Heart right ventricle (tissue), 16 donors: ENCODE measurements around the gene SOX21. TPM values are rescaled to one million over a fixed set of nuclear protein-coding genes. Genes with fewer than 3 reads are reported as not detected.

Experiments used
- ATAC-seq, 8 donors: fragments of 200-7000 bp; cut with Tn5 transposase; one replicate each; pipeline ENCODE4 v1.9.1; 2020; ENCODE audit warnings: mild to moderate bottlenecking in 8 of 8, moderate library complexity in 8 of 8, moderate number of reproducible peaks in 1 of 8
- DNase-seq, 2 donors: peaks; one replicate each; pipeline ENCODE4 v3.0.0-alpha.2; 2020
- H3K27ac ChIP-seq, 10 donors: fragments of 200-600 bp; sonication (generic) in 2 of 10; one replicate each; pipeline versions ENCODE4 v1.5.0 to v1.8.0; 2020 to 2022; ENCODE audit warnings: mild to moderate bottlenecking in 3 of 10
- H3K27me3 ChIP-seq, 7 donors: fragments of 200-600 bp; one replicate each; pipeline ENCODE4 v1.8.0; 2021 to 2022; ENCODE audit warnings: mild to moderate bottlenecking in 2 of 7
- H3K36me3 ChIP-seq, 9 donors: fragments of 200-600 bp; sonication (generic) in 1 of 9; one replicate each; pipeline versions ENCODE4 v1.5.0 to v1.8.0; 2020 to 2022; ENCODE audit warnings: mild to moderate bottlenecking in 2 of 9
- H3K4me1 ChIP-seq, 9 donors: fragments of 200-600 bp; sonication (generic) in 1 of 9; one replicate each; pipeline versions ENCODE4 v1.5.0 to v1.8.0; 2020 to 2022; ENCODE audit warnings: mild to moderate bottlenecking in 4 of 9
- H3K4me3 ChIP-seq, 10 donors: fragments of 200-600 bp; sonication (generic) in 2 of 10; one replicate each; pipeline versions ENCODE4 v1.5.0 to v1.8.0; 2020 to 2022; ENCODE audit warnings: mild to moderate bottlenecking in 7 of 10, moderate library complexity in 2 of 10
- H3K9me3 ChIP-seq, 11 donors: fragments of 200-600 bp in 10 of 11; sonication (generic) in 2 of 11; one replicate each; pipeline versions ENCODE4 v1.5.0 to v1.8.0; 2013 to 2022; ENCODE audit warnings: mild to moderate bottlenecking in 2 of 11, control low read depth in 1 of 11, moderate library complexity in 1 of 11
- CTCF ChIP-seq, 9 donors: fragments of 200-600 bp; sonication (generic) in 2 of 9; IDR thresholded peaks; one replicate each; pipeline versions ENCODE4 v1.5.0 to v1.8.0; 2021 to 2022; ENCODE audit warnings: antibody characterized with exemption in 9 of 9, mild to moderate bottlenecking in 5 of 9, moderate library complexity in 1 of 9
- WGBS, 2 donors: extraction: QIAGEN DNeasy Blood & Tissue Kit; methylation state at CpG; one replicate each; pipeline ENCODE4 v1.1.7; 2013; ENCODE audit warnings: inconsistent platforms in 1 of 2; 5-methylcytosine and 5-hydroxymethylcytosine counted together
- intact Hi-C, 10 donors: fragments of 100-400 bp; cut with DNase I; formaldehyde crosslinking; loops; one replicate each; pipeline versions ENCODE4 v1.11.1 to v1.14.2; 2022
- polyA plus RNA-seq, 2 donors: library from polyadenylated mRNA; stranded (reverse); fragments of 200-250 nt; gene quantifications; one replicate each; pipeline ENCODE4 v1.2.3, GENCODE V29; 2013
- total RNA-seq, 10 donors: library from RNA; stranded (reverse); fragmentation: NEBNext Ultra II Directional in 3 of 10; extraction: Animal tissue kit (Norgen Biotek cat#: 25700) in 3 of 10; gene quantifications; one replicate each; pipeline versions ENCODE4 v1.2.1 to v1.2.4, GENCODE V29; 2021 to 2023
- donor health status: Arrhythmogenic right ventricular cardiomyopathy.
- donor health status: ischemic (EF 13 %, LVEDD 7.1; RV severe dilation, severe dysfunction).
- donor health status: healthy with polysubstance abuse.
- donor health status: DM: no; HTN: yes; CAD: no.
- donor health status: DM: no; HTN: no; CAD: no.
- donor health status: ischemic (EF 25% LVEDD 6.9; RV normal size, moderate dysfunction).
- donor health status: ischemic (EF 25% LVEDD 5.7; RV mildly dilated, moderate dysfunction).
- donor health status: healthy.
- donor health status: DM: yes; HTN: yes; CAD: no.
- donor health status: Ischemic cardiomyopathy.
- donor health status: ischemic (EF 35%, LVEDD 5.7; RV mildly dilated, moderate dysfunction).
- donor health status: nonischemic (EF 11% LVEDD 7.7; RV severe dilation, severe dysfunction).
- donor health status: DM: yes; HTN: yes; CAD: no.
- donor health status: PGD.
- donor health status: ischemic (EF 29% LVEDD 5.4; RV normal size, mild dysfunction).
- donor health status: nonischemic (EF 23%, LVEDD 6.1; RV moderate dilation, normal function).

SOX21 gene
- total and polyA plus RNA-seq, 12 donors, result not detected

GRCh38 chr13:94708031-94708859 is 4.1 kb downstream of the SOX21 start:
- peaks cover 2 to 42% (median 31%) of the 10 kb centered on the region in 9 donors for H3K4me1 ChIP-seq

GRCh38 chr13:94707400-94708021 is 4.8 kb downstream of the SOX21 start:
- Histone ChIP-seq H3K27me3 (peaks cover 44 to 100% (median 97%) of the 10 kb centered on the region in 7 donors), H3K9me3 (no peaks in the 10 kb centered on the region), H3K36me3 (no peaks in the 10 kb centered on the region), H3K4me1 (peaks cover 2 to 35% (median 24%) of the 10 kb centered on the region in 9 donors), H3K4me3 (peak overlapping the region in 5 of 10 donors; percentile 0 to 14 (median 5)), H3K27ac (no peak overlapping the region)
- TF ChIP-seq CTCF (IDR thresholded peaks at IDR 0.05), result no peak
- DNase-seq, result no peak
- peak in 1 of 8 donors; percentile 31 for ATAC-seq
- 1 to 5% methylated on average over 41 of the region's 41 CpGs for WGBS, 2 donors
- intact Hi-C loops, result no loop called here

More at GRCh38 chr13:94708031-94708859, 4.1 kb downstream of the SOX21 start:
- Histone ChIP-seq H3K27ac (no peak overlapping the region), H3K36me3 (no peaks in the 10 kb centered on the region), H3K27me3 (peaks cover 50 to 100% (median 97%) of the 10 kb centered on the region in 7 donors), H3K9me3 (no peaks in the 10 kb centered on the region), H3K4me3 (no peak overlapping the region)
- intact Hi-C loops, result no loop called here
- ATAC-seq (no peak), DNase-seq (no peak)
- WGBS, 2 donors, result 4 to 5% methylated on average over 31 of the region's 31 CpGs
- TF ChIP-seq CTCF (IDR thresholded peaks at IDR 0.05), result no peak

DNA sequence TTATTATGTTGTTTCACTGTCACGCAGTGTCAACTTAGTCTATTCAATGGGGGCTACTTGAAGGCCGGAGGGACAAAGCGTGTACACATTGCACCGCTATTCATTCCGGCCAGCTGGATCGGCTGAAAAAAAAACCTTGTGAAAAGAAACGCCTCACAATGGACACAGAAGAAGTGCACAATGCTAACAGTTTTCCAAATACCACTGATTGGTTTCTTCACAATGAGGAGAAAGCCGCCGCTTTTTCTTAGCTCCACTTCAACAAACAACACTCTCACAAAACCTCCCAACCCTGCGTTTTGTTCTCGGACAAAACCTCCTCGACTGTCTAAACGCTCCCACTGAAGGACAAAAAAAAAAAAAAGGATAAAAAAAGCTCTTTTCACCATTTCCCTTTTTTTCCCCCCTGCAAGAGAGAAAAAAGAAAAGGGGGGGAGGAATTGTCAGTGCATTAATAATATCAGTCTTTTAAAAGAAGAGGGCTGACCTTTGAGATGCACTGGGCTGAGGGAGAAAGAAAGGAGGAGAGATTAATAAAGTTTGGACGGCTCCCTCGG is 5.4 kb downstream of the SOX21 start:
- Histone ChIP-seq H3K9me3 (no peaks in the 10 kb centered on the region), H3K27ac (no peak overlapping the region), H3K36me3 (no peaks in the 10 kb centered on the region), H3K4me1 (peaks cover 2 to 33% (median 18%) of the 10 kb centered on the region in 9 donors), H3K4me3 (peak overlapping the region in 3 of 10 donors; percentile 0 to 7 (median 5)), H3K27me3 (peaks cover 41 to 100% (median 97%) of the 10 kb centered on the region in 7 donors)
- ATAC-seq (no peak), DNase-seq (no peak)
- intact Hi-C loops, result no loop called here
- TF ChIP-seq CTCF (IDR thresholded peaks at IDR 0.05), result no peak
- WGBS, 2 donors, result 6 to 9% methylated on average over 15 of the region's 15 CpGs

DNA sequence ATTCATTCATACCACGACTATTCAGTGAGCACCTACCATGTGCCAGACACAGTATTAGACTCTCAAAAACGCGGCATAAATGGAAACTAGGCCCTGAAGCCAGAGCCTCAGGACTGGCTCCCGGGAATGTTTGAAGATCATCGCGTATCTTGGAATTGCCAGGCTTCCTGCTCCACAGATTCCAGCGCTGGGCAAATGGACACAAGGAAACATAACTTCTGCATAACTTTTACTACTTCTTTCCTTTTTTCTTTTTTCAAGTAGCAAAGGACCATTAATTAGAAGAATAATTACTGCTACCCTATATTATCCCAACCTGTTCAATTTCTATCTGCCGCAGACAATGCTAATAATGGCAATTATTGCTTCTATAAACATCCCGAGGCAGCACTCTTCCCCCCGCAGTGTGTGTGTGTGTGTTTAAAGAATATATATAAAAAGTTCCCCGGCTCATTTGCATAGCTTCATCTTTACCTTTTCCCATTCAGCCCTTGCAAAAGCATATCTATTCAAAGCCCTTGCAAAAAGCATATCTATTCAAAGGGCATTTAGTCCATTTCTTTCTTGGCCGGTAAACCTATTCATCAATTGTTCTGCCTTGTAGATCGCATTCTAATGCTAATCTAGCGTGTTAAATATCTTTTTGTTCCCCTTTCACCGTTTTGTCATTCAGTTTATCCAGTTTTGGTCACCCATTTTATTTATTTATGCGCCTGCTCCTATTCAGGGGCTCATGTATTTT is 6.1 kb downstream of the SOX21 start:
- WGBS, 2 donors, result 11% methylated on average over 16 of the region's 16 CpGs
- Histone ChIP-seq H3K9me3 (no peaks in the 10 kb centered on the region), H3K4me1 (peaks cover 2 to 31% (median 14%) of the 10 kb centered on the region in 9 donors), H3K27ac (no peak overlapping the region), H3K4me3 (no peak overlapping the region), H3K36me3 (no peaks in the 10 kb centered on the region), H3K27me3 (peaks cover 38 to 100% (median 99%) of the 10 kb centered on the region in 7 donors)
- ATAC-seq (no peak), DNase-seq (no peak)
- no peak for TF ChIP-seq CTCF (IDR thresholded peaks at IDR 0.05)
- intact Hi-C loops, result no loop called here
